ENCODE results near the gene ATP9B. TPM values are rescaled to one million over a fixed set of nuclear protein-coding genes. Genes with fewer than 3 reads are reported as not detected.

The ATP9B gene
- total RNA-seq, 1 experiment from 2014 or later: 20.9 TPM

GRCh38 chr18:79393181-79393634, 324.0 kb downstream of the ATP9B start:
- no peak overlapping the region for H2BK12ac ChIP-seq (ENCODE audit: insufficient read length, low read depth, low read length)
- H4K5ac ChIP-seq (ENCODE audit: insufficient read length, low read depth, low read length): no peak overlapping the region
- no peak overlapping the region for H4K8ac ChIP-seq (replicated peaks; ENCODE audit: insufficient read length, low read depth, low read length)
- peak overlapping the region; percentile 18 for H3K4me2 ChIP-seq (ENCODE audit: insufficient read depth, insufficient read length, low read length)
- no peak overlapping the region for H3K9ac ChIP-seq (ENCODE audit: extremely low read depth, insufficient read length, low read length)
- H3K14ac ChIP-seq (ENCODE audit: insufficient read depth, low read length): no peak overlapping the region
- H3K23me2 ChIP-seq (ENCODE audit: insufficient read length, low read depth, low read length, poor library complexity, severe bottlenecking): peaks cover 8% of the 10 kb centered on the region
- no peak overlapping the region for H4K91ac ChIP-seq (ENCODE audit: insufficient read length, low read depth, low read length)
- no peak overlapping the region for H2AK5ac ChIP-seq (ENCODE audit: insufficient read length, low read length)
- no peak overlapping the region for H3K56ac ChIP-seq (ENCODE audit: insufficient read length, low read depth, low read length)
- no peak overlapping the region for H2BK20ac ChIP-seq (ENCODE audit: low read depth, low read length, poor library complexity, severe bottlenecking)
- H3K18ac ChIP-seq (ENCODE audit: insufficient read length, low read depth, low read length): no peak overlapping the region
- H3K79me1 ChIP-seq (ENCODE audit: insufficient read depth, low read depth, low read length, poor library complexity, severe bottlenecking): no peaks in the 10 kb centered on the region
- H3K27ac ChIP-seq (ENCODE audit: insufficient read length, low read depth, low read length): no peak overlapping the region
- peaks cover 39% of the 10 kb centered on the region for H3K27me3 ChIP-seq (ENCODE audit: insufficient read depth, low read length)
- H4K20me1 ChIP-seq (ENCODE audit: control insufficient read depth, insufficient read depth, insufficient read length): no peaks in the 10 kb centered on the region
- no peak overlapping the region for H3T11ph ChIP-seq (ENCODE audit: low read length)
- no peak overlapping the region for H2AFZ ChIP-seq (ENCODE audit: low read length)
- no peaks in the 10 kb centered on the region for H3K4me1 ChIP-seq (ENCODE audit: insufficient read depth, low read length)
- peaks cover 3 to 8% of the 10 kb centered on the region in 2 experiments for H3K4me1 Mint-ChIP-seq
- no peak overlapping the region for H3K4ac ChIP-seq (ENCODE audit: low read depth, low read length)
- no CpG with 5 or more reads among the region's 30 CpGs for WGBS (ENCODE audit: extremely low coverage, insufficient read length, low lambda C conversion rate)
- DNase-seq: no peak
- no peaks in the 10 kb centered on the region for H3K9me3 ChIP-seq (ENCODE audit: control insufficient read depth, low read depth, low read length)
- no peaks in the 10 kb centered on the region for H3K79me2 ChIP-seq (ENCODE audit: insufficient read depth, low read length)
- H2BK5ac ChIP-seq (ENCODE audit: insufficient read length, low read length): no peak overlapping the region
- no peak overlapping the region for H2BK120ac ChIP-seq (ENCODE audit: low read depth, low read length, poor library complexity, severe bottlenecking)
- peaks cover 87% of the 10 kb centered on the region for H3K27me3 Mint-ChIP-seq (ENCODE audit: low read depth)
- H3K36me3 Mint-ChIP-seq (ENCODE audit: insufficient read depth in 1 of 3, low read depth in 3 of 3): no peaks in the 10 kb centered on the region
- no peak overlapping the region for H3K27ac Mint-ChIP-seq
- no peak overlapping the region for H2BK15ac ChIP-seq (ENCODE audit: low read depth, low read length)
- H3K23ac ChIP-seq (ENCODE audit: insufficient read length, low read depth, low read length): no peak overlapping the region
- H3K4me3 Mint-ChIP-seq: peak overlapping the region; percentile 61 to 82
- no peak for TF ChIP-seq CTCF (conservative IDR thresholded peaks at IDR 0.05)
- H3K9me3 Mint-ChIP-seq: no peaks in the 10 kb centered on the region; a peak in 2 of 5 replicates
